PFSK-1 (cell line): Measurements from ENCODE around the gene CAPN10.

Source experiments
- POLR2AphosphoS5 ChIP-seq: IDR thresholded peaks from 2 replicates; pipeline ENCODE4 v1.6.1; 2012; ENCODE audit warnings: low read depth, mild to moderate bottlenecking, control low read depth, low read length, moderate library complexity
- SIN3A ChIP-seq: IDR thresholded peaks from 2 replicates; pipeline ENCODE4 v1.6.1; 2012; ENCODE audit warnings: mild to moderate bottlenecking, low read length, moderate library complexity, borderline replicate concordance; ENCODE audit not compliant: insufficient read depth
- TAF1 ChIP-seq: IDR thresholded peaks from 2 replicates; pipeline ENCODE4 v1.6.1; 2012; ENCODE audit warnings: low read length, control low read depth, borderline replicate concordance; ENCODE audit not compliant: insufficient read depth
- TF ChIP-seq, protein P1 (sequence below), 2 experiments: IDR thresholded peaks; 2 replicates each; pipeline versions ENCODE4 v1.6.1 to v1.8.0; 2011 to 2012; ENCODE audit warnings: low read depth in 2 of 2, low read length in 2 of 2, control low read depth in 1 of 2, inconsistent platforms in 1 of 2, mild to moderate bottlenecking in 1 of 2, moderate library complexity in 1 of 2; ENCODE audit not compliant: insufficient read depth in 1 of 2

DNA sequence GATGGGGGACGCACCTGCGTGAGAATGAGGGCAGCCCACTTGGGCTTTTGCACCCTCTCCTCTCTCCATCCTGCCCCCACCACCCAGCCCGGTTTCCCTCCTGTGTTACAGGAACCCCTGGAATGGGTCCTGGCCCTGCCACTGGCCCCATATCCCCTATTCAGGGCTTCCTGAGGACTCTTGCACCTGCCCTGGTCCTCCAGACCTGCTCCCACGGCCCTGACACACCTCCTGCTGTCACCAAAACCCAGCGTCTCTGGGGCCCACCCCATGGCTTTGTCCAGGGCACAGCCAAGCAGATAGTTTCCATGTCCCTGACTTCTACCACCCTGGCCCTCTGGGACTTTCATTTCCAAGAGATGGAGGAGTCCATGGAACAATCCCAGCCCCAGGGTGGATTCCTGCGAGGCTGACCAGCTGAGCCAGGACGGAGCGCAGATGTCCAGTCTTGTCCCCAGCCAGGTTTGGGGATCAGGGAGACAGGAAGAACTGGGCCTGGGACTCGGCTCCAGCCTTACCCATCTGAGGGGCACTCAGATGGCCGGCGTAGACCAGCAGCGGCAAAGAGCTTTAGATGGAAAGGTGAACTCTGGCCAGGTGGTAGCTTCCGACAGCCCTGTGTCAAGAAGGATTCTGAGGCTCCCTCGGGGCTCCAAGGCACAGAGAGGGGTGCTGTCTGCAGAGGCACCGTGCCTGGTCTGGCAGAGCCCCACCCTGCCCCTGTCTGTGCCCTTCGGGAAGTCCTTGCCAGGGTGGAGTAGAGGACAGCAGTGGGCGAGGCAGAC lies 50.8 kb downstream of the CAPN10 start:
- TF ChIP-seq, protein P1, sequence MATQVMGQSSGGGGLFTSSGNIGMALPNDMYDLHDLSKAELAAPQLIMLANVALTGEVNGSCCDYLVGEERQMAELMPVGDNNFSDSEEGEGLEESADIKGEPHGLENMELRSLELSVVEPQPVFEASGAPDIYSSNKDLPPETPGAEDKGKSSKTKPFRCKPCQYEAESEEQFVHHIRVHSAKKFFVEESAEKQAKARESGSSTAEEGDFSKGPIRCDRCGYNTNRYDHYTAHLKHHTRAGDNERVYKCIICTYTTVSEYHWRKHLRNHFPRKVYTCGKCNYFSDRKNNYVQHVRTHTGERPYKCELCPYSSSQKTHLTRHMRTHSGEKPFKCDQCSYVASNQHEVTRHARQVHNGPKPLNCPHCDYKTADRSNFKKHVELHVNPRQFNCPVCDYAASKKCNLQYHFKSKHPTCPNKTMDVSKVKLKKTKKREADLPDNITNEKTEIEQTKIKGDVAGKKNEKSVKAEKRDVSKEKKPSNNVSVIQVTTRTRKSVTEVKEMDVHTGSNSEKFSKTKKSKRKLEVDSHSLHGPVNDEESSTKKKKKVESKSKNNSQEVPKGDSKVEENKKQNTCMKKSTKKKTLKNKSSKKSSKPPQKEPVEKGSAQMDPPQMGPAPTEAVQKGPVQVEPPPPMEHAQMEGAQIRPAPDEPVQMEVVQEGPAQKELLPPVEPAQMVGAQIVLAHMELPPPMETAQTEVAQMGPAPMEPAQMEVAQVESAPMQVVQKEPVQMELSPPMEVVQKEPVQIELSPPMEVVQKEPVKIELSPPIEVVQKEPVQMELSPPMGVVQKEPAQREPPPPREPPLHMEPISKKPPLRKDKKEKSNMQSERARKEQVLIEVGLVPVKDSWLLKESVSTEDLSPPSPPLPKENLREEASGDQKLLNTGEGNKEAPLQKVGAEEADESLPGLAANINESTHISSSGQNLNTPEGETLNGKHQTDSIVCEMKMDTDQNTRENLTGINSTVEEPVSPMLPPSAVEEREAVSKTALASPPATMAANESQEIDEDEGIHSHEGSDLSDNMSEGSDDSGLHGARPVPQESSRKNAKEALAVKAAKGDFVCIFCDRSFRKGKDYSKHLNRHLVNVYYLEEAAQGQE (IDR thresholded peaks at IDR 0.05; ENCODE audit: insufficient read depth in 1 of 2, low read depth in 2 of 2, low read length in 2 of 2), result no peak
- TF ChIP-seq TAF1, result no peak
- TF ChIP-seq POLR2AphosphoS5, result no peak
- TF ChIP-seq SIN3A, result no peak
